GM12865 (cell line): ENCODE results near the gene WRAP73.
"Not testable (repeated sequence)": the region's sequence is repeated elsewhere in the genome, so short reads cannot be mapped to it uniquely, and the experiment has no call there.

ENCODE experiments used
- DNase-seq: peaks from one replicate; pipeline ENCODE4 v3.0.0; 2010; ENCODE audit warnings: low read depth
- H3K4me3 ChIP-seq: 2 replicates; pipeline ENCODE4 v1.5.1; 2011; ENCODE audit warnings: mild to moderate bottlenecking, low read depth, low read length, control low read depth
- CTCF ChIP-seq: IDR thresholded peaks from 2 replicates; pipeline ENCODE4 v1.5.1; 2011; ENCODE audit warnings: low read length, control low read depth, low read depth, inconsistent platforms; ENCODE audit not compliant: insufficient read depth; ENCODE audit errors: missing control alignments

Gene WRAP73

GRCh38 chr1:3623441-3624199, 26.3 kb downstream of the WRAP73 start:
- no peak for TF ChIP-seq CTCF
- DNase-seq, result no peak
- H3K4me3 ChIP-seq, result peak overlapping the region; percentile 91

- not testable (repeated sequence) for DNase-seq
These were observed 27.8 kb downstream of the WRAP73 start for GRCh38 chr1:3622102-3622501.

GRCh38 chr1:3621151-3621671, 28.7 kb downstream of the WRAP73 start:
- TF ChIP-seq CTCF, result peak; percentile 52
- not testable (repeated sequence) for H3K4me3 ChIP-seq
- DNase-seq, result peak; percentile 30

More at GRCh38 chr1:3622102-3622501, 27.8 kb downstream of the WRAP73 start:
- H3K4me3 ChIP-seq, result not testable (repeated sequence)

GRCh38 chr1:3620708-3621107, 29.2 kb downstream of the WRAP73 start:
- TF ChIP-seq CTCF, result no peak
- H3K4me3 ChIP-seq, result no peak overlapping the region
- no peak for DNase-seq

GRCh38 chr1:3618881-3619671, 30.8 kb downstream of the WRAP73 start:
- no peak overlapping the region for H3K4me3 ChIP-seq
- TF ChIP-seq CTCF, result peak; percentile 76
- peak; percentile 80 for DNase-seq

- no peak overlapping the region for H3K4me3 ChIP-seq
- no peak for DNase-seq
- TF ChIP-seq CTCF, result no peak
These were observed 31.4 kb downstream of the WRAP73 start for GRCh38 chr1:3618531-3618880.

- DNase-seq, result no peak
- TF ChIP-seq CTCF, result no peak
- no peak overlapping the region for H3K4me3 ChIP-seq
These were observed 32.0 kb downstream of the WRAP73 start for GRCh38 chr1:3617806-3618345.
